GM19463 (cell line): Measurements from ENCODE around the gene QPCT.
"Not testable (repeated sequence)": the region's sequence is repeated elsewhere in the genome, so short reads cannot be mapped to it uniquely, and the experiment has no call there.

Experiments
- ATAC-seq: cut with Tn5 transposase; IDR thresholded peaks from one replicate; pipeline ENCODE4 v1.9.1; 2021; ENCODE audit warnings: mild to moderate bottlenecking, moderate library complexity; ENCODE audit not compliant: unreplicated experiment

Gene QPCT

DNA sequence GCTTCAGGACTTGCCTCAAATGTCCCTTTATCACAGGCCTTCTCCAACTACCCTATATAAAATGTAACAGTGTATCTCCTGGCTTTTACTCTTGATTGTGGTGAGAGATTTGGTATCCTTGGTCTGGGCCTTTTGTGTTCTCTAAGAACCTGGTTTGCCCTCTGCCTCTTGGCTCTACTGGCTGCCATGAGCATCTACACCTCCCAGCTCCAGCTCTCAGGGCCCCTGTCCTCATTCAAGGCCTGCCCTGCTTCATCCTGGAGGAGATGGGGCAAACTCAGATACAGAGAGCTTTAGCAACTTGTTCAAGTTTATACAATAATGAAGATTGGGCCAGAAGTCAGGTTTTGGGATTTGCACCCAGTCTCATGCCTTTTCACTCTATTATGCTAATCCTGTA, 45.0 kb downstream of the QPCT start:
- no peak for ATAC-seq

DNA sequence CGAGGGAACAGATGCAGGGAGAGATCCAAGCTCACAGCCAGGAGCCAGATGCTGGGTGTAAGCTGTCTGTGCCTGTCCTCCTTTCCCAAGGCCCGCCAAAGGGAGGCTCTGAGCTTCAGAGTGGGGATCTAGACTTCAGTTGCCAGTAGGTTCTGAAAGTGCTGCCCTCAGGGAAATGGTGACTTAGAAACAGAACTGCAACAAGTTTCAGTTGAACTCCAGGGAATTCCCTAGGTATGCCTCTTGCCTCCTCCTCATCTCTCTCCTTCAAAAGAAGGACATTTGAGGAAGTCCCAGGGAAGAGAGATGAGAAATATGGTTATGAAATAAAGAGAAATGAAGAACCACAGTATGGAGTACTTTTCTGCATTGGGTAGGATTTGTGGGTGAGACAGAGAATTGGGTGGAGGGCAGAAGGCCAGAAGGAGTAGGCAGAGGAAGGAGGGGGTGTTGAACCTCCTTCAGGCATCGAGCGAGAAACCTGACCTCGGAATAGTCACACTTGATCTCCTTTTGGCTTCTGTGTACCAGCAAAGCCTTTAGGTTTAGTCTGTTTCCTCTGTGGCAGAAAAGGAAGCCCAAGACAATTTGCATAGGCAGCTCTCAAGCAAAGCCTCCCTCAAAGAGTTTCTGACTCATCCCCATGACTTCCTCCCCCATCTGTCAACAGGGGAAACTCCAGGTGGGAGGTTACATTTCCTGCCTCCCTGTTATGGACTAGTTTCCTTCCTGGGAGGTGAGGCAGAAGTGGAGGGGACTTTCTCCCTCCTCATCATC, 45.7 kb downstream of the QPCT start:
- peak; percentile 94 for ATAC-seq

DNA sequence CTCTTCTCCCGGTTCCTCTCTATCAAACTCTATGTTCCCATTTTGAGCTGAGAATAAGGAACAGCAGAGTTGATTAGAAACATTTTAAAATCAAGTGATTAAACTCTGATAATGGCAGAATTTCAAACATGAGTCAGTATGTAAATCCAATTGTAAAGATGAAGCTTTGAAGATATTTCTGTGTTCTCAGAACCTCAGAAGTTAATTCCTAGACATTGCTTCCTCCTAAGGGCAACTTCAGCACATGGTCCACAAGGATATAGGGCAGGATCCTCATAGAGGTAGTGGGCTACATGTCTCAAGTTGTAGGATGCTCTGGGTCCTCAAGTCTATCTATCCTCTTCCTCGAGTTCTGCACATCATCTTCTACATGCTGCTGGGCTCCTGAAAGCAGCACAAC, 46.3 kb downstream of the QPCT start:
- ATAC-seq = no peak

DNA sequence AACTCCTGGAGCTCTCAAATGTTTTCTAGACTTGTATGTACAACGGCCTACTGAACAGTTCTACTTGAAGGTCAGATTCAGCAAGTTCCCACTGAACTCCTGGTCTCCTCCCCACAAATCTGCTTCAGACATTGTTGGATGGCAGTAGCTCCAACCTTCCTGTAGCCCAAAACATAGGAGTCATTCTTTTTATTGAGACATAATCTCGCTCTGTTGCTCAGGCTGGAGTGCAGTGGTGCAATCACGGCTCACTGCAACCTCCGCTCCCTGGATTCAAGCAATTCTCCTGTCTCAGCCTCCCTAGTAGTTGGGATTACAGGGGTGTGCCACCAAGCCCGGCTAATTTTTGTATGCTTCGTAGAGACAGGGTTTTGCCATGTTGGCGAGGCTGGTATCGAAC, 47.3 kb downstream of the QPCT start:
- ATAC-seq = no peak

DNA sequence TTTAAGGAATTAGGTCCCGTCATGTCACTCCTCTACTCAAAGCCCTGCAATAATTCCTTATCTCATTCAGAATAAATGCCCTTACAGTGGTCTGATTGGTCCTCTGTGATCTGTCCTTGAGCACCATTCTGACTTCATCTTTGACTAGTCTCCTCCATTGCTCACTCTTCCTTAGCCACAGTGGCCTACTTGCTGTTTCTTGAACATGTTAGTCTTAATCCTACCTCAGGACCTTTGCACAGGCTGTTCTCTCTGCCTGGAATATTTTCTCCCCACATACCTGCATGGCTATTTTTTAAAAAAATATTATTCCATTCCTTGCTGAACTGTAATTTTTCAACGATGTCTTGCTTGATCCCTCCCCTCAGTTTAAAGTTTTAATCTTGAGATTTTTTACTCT, 48.0 kb downstream of the QPCT start:
- ATAC-seq = no peak

DNA sequence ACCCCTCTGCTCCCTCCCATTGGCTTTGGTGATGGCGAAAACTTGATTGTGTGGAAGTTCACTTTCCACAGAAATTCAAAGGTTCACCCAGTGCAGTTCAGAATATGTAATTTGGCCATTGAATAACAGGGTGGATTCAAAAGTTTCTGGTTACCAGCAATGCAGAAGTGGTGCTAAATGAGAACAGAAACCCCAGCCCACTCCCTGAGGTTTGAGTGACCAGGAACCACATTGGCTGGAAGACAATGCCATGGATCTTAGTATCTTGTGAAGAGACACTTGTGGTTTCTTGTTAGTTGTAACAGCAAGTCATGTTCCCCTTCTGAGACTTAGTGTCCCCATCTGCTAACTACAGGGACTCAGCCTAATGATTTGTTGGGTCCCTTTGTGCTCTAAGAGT, 49.8 kb downstream of the QPCT start:
- no peak for ATAC-seq

DNA sequence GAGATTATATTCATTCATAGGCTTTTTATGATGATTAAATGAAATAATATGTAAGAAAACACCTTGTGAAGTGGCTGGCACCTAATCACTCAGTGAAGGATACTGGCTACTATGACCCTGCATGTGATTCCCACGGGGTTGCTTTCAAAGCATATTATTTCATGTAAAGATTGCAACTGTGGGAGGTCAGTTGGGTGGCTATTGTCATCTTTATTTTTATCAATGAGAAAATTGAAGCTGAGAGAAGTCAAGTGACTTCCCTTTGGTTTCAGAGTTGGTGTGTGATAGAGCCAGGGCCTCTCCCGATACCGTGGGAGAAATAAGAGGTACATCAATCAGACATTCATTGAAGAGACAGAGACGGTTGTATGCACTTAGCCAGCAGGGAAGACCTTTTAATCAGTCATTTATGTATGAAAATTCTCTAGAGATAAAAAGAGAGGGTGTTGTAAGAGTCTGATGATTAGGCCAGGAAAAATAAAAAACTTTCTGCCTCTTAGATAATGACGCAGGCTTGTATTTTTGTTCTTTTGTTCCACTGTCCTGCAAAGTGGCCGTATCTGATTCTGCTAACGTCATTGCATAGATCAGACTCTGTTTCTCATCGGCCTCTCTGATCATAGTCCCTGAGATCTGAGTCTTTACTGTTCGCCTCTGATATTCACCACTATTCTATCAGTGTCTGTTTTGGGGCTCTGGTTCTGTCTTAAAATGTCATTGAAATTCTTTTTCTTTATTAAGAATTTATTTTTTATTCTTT, 50.5 kb downstream of the QPCT start:
- no peak for ATAC-seq

DNA sequence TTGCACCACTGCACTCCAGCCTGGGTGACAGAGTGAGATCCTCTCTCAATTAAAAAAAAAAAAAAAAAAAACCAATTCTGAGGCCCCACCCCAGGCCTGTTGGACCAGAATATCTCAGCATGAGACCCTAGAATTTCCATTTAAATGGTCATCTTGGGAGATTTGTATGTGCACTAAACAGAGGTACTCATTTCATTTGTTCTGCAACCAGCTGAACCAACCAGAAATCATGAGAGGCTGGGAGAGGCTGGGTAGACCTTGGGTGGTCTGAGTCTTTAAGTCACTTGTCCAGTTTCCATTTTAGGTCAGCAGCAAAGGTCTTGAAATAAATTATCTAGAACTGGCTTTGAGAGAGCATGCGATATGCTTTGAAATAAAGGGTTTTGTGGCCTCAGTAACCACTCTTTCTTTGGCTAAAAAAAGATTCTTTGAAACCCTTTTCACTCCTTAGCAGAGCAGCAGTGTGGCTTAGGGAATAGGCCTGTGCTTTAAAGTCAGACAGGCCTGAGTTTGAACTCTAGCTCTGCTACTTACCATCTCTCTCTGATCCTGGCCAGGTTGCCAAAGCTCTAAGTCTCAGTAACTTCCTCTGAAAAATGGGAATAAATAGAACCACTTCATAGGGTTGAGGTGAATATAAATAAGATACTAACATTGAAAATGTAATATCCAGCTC, 52.6 kb downstream of the QPCT start:
- no peak for ATAC-seq

DNA sequence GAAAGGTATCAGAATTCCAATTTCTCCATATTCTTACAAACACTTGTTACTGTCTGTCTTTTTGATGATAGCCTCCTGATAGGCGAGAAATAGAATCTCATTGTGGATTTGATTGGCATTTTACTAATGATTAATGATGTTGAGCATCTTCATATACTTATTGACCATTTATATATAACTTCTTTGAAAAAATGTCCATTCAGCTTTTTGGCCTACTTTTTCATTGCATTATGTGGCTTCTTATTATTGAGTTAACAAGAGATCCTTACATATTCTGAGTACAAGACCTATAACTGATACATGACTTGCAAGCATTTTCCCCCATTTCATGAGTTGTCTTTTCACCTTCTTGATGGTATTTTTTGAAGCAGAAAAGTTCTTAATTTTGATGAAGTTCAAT, 54.6 kb downstream of the QPCT start:
- no peak for ATAC-seq

DNA sequence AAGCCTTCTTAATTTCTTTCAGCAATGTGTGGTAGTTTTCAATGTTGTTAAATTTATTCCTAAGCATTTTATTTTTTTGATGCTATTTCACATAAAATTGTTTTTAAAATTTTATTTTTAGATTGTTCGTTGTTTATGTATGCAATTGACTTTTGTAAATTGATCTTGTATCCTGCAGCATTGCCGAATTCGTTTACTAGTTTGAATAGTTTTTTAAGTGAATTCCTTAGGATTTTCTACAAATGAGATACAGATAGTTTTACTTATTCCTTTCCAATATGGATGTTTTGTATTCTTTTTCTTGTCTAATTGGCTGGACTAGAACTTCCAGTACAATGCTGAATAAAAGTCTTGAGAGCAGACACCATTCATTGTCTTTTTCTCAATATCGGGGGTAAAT, 55.6 kb downstream of the QPCT start:
- no peak for ATAC-seq

DNA sequence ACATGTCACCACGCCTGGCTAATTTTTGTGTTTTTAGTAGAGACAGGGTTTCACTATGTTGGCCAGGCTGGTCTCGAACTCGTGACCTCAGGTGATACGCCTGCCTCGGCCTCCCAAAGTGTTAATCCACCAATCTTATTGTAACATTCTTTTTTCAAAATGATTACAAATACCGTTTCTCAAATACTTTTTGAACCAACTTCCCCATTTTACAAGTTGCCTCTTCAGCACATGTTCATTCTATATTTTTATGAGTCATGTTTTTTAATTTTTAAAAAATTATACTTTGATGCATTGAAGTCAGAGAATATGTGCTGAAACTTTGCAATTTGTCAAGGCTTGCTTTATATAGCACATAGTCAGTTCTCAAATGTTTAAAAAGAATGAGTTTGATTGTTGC, 58.2 kb downstream of the QPCT start:
- ATAC-seq = no peak

DNA sequence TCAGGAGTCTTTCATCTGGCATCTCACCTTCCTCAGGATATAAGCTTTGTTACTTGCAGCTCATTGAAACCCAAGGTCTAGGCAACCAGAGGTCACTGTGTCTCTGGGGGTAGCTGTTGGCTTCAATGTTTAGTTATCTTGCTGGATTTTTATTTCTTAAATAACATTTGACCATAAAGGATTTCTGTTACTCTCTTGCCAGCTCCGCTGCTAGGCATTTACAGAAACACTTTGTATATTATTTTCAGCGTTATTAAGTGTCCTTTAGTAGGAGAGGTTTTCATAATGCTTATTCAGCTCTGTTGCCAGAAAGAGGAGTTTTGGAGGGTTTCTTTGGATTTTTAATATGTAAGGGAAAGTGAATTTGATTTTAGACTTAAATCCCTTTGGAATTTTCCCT, 61.4 kb downstream of the QPCT start:
- ATAC-seq = no peak

DNA sequence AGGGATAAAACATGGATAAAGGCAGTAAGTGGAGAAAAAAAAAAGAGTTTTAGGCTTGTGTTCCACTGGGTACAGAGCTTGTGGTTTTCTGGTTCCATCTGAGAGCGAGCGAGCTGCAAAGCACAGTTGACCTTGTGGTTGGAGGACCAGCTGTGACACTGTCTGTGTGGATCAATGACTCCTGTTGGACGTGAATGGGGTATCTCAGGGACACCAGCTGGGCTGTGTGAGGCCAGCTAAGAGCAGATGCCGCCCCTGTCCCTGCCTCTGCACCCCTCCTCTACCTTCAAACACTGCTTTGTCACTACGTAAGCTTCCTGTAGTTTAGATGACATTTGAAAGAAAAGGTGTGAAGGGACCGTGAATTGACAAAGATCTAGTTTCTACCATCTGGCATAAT, 67.8 kb downstream of the QPCT start:
- no peak for ATAC-seq

DNA sequence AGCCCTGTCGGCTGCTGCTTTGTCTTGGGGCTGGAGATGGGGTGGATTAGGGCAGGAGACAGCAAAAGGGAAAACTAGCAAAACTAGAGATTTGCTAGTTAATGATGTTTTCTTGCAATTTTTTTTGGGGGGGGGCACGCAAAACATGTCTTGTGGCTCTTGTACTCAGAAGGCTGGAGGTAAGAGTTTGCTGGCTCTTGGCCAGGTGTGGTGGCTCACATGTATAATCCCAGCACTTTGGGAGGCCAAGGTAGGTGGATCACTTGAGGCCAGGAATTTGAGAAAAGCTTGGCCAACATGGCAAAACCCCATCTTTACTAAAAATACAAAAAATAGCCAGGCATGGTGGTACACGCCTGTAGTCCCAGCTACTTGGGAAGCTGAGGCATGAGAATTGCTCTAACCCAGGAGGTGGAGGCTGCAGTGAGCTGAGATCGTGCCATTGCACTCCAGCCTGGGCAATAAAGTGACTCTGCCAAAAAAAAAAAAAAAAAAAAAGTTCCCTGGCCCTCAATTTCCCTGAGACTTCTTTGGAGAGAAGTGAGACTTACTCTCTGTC, 69.6 kb downstream of the QPCT start:
- not testable (repeated sequence) for ATAC-seq

DNA sequence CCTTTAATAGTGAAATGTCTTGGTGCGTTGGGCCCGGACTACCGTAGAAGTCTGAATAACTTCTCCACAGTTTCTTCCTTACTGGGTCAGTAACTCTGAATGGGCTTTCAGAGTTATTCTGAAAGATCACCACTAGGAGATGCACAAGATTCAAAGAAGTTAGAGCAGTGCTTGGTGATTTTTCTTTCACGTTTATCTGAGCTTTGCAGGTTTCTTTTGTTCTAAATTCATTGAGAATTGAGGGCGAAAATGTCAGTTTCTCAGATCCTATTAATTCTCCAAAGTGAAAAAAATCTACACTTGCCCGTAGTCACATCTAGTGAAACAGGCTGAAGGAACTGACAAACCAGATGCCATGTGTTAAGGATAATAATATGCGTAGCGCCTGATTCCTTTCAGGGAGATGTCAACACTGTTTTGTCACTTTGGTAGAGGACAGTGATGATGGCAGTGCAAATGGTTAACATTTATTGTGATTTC, 70.1 kb downstream of the QPCT start:
- peak; percentile 47 for ATAC-seq

DNA sequence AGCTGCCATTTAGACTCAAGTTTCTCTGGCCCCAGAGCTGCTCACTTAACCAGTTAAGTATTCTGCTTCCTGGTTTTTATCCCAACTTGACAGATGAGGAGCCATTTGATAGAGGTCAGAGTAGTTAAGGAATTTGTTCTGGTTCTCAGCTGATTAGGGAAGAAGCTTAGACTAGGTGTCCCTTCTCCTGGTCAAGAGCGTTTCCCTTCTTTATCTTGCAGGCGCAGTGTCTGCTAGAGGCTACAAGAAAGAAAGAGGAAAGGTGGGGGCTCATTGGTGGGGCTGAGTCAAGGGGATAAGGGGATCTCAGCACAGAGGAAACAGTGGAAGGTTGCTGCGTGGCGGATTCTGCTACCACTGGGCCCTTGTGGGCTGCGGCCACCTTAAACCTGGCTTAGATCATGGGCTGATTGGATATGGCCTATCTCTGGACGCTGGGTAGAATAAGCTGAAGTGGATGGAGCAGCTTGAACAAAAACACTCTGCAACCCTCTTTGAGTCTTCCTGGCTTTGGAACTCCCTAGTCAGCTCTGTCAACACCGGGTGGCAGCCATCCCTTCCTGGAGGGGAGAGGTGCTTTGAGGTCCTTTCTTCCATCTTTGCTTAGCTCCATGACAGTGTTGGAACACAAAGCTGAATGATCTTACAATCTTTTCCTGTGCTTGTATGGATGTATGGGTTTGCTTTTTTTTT, 70.8 kb downstream of the QPCT start:
- no peak for ATAC-seq

DNA sequence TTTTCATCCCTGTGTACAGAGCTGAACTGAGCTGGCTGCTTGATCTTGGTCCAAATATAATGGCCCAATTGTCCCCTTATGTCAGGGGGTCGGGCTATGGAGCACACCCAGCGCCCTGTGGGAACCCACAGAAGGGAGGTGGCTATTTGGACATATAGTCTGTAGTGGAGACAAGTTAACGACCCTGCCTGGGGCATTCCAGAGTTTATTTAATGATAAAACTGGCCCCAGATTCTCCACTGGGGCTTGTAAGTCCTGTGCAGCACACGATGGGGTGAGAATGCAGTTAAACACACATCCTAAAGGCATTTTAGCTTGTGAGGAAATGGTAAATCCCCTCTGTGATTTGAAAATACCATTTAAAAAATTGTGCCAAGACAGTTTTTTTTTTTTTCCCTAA, 72.9 kb downstream of the QPCT start:
- no peak for ATAC-seq

DNA sequence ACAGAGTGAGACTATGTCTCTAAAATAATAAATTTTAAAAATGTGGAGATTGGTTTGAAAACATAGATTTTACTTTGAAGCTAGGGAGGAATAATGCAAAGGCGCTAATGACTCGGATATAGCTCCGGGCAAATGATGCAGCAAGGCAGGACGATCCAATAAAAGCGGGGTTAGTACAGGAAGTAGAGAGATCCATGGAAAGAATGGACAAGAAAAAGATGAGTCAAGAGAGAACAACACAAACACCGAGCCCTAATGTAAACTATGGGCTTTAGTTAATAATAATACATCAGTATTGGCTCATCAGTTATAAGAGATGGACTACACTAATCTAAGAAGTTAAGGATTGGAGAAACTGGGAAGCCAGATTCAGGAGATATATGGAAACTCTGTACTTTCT, 74.5 kb downstream of the QPCT start:
- no peak for ATAC-seq

DNA sequence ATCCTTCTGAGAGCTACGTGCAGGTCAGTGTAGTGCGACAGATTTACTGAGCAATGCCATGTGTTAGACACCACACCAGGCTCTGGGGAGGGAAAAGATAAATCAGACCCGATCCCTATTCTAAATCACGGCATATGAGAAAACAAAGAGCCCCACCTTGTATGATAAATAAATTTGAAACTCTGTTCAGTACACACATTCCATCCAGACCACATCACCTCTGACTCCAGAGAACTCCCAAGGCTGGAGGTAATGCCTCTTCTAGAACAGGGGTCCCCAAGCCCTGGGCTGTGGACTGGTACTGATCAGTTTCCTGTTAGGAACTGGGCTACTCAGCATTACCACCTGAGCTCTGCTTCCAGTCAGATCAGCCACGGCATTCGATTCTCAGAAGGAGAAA, 77.3 kb downstream of the QPCT start:
- no peak for ATAC-seq

DNA sequence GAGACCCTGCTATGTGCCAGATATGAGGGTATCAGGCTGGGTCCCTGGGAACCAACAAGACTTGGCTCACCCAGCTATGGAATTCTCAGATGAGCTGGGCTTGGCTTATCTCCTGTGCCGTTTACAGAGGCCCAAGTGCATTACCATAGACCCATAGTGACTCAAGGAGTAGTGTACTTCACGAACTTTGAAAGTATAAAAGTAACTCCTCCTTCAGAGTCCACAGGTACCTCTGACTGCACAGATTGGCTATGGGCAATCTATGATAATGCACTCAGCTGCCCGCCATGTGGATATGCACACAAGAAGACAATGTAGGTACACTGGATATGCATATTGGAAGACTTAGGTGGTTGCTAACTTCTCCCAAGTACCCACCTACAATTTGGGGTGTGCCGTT, 78.4 kb downstream of the QPCT start:
- no peak for ATAC-seq
